ENCODE measurements around the gene SPATA13.

Gene SPATA13

DNA sequence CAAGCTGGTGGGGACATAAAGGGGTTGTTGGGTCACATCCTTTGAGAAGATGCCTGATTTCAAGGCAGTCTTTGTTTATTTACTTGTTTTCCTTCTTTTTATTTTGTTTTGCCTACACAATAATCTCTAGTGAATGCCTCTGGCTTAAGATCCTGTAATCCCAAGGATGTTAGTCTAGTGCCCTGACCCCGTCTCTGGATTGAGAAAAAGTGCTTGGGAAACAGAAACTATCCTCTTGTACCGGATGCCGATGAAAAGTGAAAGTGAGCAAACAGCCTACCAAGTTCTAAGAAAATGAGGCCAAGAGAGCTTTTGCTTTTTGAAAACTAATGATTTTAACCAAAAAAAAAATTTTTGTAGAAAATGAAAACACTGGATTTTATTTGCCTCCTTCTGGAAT is 106.8 kb downstream of the SPATA13 start:
- no peak for DNase-seq (ENCODE audit: low read depth)

DNA sequence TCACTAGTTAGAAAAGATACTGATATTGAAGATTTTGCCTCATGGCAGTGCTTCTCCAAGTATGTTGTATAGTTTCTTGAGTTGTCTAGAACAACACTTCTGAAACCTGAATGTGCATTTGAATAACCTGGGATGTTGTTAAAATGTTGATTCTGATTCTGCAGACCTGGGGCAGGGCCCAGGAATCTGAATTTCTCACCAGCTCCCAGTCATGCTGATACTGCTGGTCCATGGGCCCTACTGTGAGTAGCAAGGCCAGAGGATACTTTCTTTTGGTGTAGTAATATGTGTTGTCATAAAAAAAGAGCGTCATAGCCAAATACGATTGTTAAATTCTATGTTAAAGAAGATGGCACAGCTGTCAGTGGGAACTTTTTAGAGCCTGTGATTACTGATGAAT is 107.3 kb downstream of the SPATA13 start:
- H3K4me3 ChIP-seq (ENCODE audit: low read depth, low read length), result no peak overlapping the region
- no peak for DNase-seq (ENCODE audit: low read depth)

More for the DNA sequence above, 106.8 kb downstream of the SPATA13 start:
- H3K4me3 ChIP-seq (ENCODE audit: low read depth, low read length), result no peak overlapping the region

DNA sequence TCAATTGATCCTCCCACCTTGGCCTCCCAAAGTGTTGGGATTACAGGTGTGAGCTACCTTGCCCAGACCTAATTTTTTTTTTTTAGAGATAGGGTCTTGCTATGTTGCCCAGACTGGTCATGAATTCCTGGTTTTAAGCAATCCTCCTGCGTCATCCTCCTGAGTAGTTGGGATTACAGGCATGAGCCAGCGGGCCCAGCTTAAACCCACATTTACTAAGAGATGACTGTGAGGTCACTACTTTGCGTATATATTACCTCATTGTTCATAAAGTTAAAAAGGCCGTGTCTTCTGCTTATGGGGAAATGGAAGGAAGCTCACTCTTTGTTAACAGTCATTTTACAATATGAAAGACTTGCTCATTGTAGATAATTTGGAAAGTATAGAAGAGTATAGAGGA is 109.3 kb downstream of the SPATA13 start:
- H3K4me3 ChIP-seq (ENCODE audit: low read depth, low read length), result no peak overlapping the region
- DNase-seq (ENCODE audit: low read depth), result no peak

DNA sequence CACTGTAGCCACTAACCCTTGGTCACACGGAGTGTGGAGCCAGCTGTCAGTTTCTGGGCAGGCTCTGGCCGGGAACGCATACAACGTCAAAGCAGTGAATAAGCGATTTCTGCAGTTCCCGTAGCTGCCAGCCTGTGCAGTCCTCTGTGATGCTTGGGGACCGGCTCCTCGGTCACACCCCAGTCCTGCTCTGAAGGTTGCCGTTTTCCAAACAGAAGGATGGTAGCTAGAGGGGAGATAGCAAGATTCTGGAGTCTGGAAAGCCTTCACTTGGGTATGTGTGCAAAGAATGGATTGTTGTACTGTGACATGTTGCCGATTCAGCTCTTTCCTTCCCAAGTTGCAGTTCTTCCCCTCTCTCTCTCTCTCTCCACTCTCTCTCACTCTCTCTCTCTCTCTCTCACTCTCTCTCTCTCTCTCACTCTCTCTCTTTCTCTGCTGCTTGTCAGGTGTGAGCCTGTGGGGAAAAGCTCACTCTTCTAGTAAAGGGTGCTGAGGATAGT is 110.2 kb downstream of the SPATA13 start:
- peak overlapping the region; percentile 36 for H3K4me3 ChIP-seq (ENCODE audit: low read depth, low read length)
- no peak for DNase-seq (ENCODE audit: low read depth)

DNA sequence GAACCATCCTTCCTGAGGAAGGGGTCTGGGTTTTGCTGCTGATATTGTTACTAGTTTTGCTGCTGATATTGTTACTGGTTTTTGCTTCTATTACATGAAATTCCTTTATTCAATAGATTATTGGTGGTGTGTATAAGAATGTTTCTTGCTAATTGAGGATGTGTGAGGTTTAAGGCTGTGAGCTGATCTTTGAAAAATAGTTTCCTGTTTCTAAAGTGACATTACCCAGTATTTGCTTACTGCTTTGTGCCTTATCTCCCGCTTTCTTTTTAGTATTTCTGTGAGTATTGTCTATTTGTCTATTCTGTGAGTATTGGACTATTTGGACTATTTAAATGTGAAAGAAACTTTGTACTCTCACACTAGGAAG is 110.7 kb downstream of the SPATA13 start:
- no peak for DNase-seq (ENCODE audit: low read depth)
- peak overlapping the region; percentile 36 for H3K4me3 ChIP-seq (ENCODE audit: low read depth, low read length)

DNA sequence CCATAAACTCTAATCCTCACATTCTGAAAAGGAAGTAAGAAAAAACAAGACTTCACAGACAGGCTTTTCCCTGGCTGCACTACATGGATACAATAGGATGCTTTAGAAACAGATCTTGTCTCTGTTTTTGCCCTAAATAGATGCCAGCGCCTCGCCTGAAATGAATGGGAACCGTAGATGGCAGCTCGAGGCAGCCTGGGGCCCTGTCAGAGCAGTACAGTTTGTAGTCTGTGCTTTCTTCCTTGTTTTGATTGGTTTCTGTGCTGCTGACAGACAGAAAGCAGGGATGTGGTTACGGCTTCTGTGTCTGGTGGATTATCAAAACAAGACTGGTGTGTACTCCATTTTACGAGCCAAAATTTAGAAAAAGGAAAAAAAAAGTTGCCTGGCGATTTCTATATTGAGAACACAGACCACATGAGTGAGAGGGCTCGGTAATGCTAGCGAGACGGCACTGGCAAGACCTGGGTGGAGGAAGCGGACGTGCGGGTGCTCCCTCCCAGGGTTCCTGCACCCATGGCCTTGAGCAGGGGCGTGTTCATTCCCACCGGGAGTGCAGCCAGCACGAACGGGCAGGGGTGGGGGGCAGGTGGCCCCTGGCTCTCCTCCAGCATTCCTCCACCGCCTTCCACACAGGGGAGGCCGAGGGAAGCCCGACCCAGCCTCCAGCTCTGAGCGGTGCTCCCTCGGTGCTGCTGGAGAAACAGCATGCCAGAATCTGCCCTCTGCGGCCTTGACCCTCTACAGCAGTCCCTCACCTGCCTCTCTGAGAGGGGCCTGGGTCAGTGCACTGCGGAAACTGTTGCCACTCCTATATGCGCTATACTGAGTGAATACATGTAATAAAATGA is 111.3 kb downstream of the SPATA13 start:
- DNase-seq (ENCODE audit: low read depth), result peak; percentile 45
- H3K4me3 ChIP-seq (ENCODE audit: low read depth, low read length), result peak overlapping the region; percentile 31

DNA sequence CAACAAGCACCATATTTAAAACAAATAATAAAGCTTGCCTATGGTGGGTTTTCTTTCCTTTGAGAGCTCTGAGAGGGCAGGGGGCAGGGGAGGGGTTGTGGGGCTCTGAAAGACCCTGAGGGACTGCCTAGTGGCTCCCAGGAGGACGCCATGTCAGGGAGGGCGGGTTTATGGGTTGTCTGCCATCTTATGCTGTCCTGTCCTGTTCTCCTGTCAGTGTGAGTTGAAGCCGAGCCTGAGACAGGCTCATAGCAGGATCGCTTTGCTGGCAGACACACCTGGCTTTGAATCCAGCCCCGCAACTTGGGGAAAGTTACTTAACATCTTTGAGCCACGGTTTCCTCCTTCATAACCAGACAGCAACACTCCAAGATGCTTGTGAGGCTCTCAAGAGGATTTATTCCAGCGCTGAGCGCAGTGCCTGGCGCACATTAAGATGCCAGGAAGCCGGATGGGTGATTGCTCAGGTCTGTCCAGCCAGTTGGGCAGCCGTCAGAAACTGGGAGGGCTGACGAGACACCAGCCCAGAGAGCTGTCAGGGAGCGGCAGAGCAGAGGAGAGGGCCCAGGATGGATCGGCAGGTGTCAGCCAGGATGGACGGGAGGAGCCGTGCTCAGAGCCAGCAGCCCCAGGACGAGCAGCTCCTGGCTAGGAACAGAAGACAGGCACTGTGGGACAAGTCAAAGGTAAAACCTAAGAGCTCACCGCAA is 112.1 kb downstream of the SPATA13 start:
- H3K4me3 ChIP-seq (ENCODE audit: low read depth, low read length), result no peak overlapping the region
- DNase-seq (ENCODE audit: low read depth), result no peak

DNA sequence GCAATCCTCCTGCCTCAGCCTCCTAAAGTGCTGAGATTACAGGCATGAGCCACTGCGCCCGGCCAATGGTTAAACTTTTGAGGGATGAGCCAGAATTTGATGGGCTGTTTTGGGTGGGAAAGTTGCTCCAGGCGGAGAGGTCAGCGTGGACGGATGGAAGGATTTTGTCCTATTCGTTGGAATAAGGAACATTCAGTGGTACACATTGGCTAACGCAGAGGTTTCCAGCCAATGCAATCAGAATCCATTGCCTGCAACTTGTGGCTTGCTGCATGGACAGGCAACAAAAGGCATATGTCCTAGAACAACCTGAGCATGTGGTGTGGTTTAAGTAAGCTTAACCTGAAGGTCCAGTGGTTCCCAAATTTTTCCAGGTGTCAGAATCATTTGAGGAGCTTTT is 113.4 kb downstream of the SPATA13 start:
- no peak overlapping the region for H3K4me3 ChIP-seq (ENCODE audit: low read depth, low read length)
- DNase-seq (ENCODE audit: low read depth), result no peak

DNA sequence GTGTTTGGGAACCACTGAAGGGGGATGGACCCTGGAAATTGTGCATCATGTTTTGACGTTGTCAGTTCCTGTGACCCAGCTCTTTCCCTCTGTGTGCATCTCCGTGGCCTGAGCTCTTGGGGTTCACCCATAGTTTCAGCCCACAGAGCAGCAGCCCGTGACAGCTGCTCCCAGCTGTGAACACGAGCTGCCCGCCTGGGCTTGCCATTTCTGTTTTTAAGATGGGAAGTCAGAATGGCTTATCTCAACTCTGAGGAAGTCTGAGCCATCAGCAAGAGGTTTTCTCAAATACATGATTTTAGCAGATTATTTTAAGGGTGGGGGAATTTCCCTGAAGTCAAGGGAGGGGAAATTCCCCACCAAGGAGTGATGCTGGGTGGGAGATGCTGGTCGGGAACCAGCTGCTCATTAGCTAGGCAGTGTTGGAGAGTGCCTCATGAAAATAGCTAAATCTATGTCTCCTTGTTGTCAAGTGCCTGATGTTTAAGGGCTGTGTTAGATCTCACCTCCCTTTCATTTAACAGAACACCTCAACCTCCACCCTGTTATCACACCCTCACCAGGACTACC is 114.0 kb downstream of the SPATA13 start:
- no peak overlapping the region for H3K4me3 ChIP-seq (ENCODE audit: low read depth, low read length)
- DNase-seq (ENCODE audit: low read depth), result no peak

DNA sequence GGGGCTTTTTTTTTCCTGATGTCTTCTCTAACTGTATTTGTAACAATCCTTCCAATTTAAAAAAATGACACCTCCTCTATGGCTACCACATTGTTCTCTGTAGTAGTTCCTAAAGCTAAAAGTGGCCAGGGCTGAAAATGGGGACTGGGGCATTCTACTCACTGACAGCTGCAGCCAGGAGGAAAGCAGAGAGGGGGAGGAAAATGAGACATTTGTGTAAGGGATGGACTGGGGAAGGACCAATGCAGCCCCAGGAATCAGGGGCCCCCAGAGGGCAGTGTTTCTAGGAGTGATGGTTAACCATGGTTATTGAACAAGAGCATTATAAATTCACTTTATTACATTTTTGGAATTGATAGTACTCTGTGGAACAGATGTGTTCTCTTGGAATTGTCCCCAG is 114.5 kb downstream of the SPATA13 start:
- no peak for DNase-seq (ENCODE audit: low read depth)
- no peak overlapping the region for H3K4me3 ChIP-seq (ENCODE audit: low read depth, low read length)

DNA sequence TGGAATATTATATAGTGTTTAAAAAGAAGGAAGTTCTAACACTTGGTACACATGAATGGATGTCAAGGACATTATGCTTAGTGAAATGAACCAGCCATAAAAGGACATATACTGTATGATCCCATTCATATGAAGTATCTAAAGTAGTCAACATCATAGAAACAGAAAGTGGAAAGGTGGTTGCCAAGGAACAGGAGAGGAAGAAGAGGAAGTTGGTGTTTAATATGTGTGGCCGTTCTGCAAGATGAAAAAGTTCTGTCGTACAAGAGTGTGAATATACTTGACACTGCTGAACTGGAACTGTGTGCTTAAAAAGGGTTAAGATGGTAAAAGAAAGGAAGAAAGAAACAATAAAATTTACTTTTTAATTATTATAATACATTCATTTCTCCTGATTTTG is 115.8 kb downstream of the SPATA13 start:
- no peak for DNase-seq (ENCODE audit: low read depth)
- no peak overlapping the region for H3K4me3 ChIP-seq (ENCODE audit: low read depth, low read length)

DNA sequence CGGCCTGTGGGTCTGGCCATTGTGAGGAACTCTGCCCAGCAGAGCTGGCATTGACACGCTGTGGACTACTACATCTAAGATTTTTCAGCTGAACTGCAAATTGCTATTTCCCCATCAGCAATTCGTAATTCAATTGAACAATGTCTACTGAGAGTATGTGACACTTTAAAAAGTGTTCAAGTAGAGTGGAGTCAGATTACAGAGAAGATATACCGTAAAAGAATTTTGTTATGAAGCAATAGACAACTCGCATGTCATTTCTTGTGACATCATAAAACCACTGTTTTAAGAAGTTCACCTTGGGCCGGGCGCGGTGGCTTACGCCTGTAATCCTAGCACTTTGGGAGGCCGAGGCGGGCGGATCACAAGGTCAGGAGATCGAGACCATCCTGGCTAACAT is 116.3 kb downstream of the SPATA13 start:
- no peak overlapping the region for H3K4me3 ChIP-seq (ENCODE audit: low read depth, low read length)
- DNase-seq (ENCODE audit: low read depth), result no peak

DNA sequence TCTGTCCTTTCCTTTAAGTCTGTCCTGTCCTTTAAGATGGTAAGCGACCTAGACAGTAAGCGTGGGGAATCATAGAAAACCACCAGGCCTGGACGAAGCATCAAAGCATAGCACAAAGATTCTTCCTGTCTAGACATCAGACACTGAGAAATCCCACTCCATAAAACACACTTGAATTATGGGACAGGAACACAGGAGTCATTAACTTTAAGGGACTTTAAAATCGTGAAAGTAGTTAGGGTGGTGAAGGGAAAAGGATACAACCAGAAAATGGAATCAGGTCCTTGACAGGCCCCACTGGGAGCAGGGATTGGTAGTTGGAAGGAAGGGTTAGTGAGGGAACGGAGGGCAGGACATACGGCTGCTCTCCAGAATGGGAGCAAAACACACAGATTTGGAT is 117.2 kb downstream of the SPATA13 start:
- no peak for DNase-seq (ENCODE audit: low read depth)
- H3K4me3 ChIP-seq (ENCODE audit: low read depth, low read length), result no peak overlapping the region

DNA sequence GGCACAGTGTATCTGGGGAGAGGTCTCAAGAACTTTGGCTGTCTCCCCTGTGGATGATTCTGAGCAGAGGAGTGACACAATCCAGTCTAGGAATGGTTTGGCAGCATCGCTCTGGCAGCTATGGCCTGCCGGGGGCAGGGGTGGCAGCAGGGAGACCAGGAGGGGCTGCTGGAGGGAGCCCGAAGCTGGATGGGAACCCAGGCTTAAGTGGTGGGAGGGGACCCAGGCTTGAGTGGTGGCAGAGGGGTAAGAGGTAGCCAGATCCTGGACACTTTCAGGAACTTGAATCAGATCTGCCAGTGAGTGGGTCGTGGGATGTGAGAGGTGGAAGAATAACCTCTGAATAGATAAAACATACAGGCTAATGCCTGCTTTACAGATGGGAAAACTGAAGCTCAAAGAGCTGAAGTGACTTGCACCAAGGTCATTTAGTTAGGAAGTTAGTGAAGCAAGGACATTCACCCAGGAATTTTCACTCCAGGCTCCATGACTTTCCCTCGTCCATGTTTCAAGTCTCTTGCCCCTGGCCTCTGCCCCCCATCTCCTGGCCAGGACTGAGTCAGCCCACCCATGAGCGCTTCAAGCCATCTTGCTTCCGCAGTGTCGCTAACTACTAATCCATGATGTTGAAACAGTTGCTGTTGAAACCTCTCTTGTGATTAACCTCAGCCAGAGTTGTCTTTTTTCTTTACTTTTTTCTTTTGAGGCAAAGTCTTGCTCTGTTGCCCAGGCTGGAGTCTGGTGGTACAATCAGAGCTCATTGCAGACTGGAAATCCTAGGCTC is 119.0 kb downstream of the SPATA13 start:
- DNase-seq (ENCODE audit: low read depth), result no peak

DNA sequence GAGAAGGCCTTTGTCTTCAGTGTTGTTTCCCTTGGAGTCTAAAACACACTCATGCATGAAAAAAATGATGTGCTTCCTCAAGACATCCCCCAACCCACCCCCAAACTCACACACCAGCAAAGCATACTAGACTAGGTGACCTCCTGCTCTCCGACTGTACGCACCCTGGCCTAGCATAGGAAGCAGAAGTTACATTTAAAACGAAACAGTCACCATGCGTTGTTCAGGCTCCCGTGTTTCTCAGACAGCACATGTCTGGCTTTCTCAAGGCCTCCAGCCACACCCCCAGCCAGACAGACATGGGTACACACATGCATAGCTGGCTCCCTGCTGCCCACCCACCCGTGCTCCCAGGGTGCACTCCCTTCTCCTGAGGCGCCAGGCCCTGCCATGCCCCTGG is 120.2 kb downstream of the SPATA13 start:
- no peak overlapping the region for H3K4me3 ChIP-seq (ENCODE audit: low read depth, low read length)
- no peak for DNase-seq (ENCODE audit: low read depth)

More for the DNA sequence above, 119.0 kb downstream of the SPATA13 start:
- H3K4me3 ChIP-seq (ENCODE audit: low read depth, low read length), result no peak overlapping the region

DNA sequence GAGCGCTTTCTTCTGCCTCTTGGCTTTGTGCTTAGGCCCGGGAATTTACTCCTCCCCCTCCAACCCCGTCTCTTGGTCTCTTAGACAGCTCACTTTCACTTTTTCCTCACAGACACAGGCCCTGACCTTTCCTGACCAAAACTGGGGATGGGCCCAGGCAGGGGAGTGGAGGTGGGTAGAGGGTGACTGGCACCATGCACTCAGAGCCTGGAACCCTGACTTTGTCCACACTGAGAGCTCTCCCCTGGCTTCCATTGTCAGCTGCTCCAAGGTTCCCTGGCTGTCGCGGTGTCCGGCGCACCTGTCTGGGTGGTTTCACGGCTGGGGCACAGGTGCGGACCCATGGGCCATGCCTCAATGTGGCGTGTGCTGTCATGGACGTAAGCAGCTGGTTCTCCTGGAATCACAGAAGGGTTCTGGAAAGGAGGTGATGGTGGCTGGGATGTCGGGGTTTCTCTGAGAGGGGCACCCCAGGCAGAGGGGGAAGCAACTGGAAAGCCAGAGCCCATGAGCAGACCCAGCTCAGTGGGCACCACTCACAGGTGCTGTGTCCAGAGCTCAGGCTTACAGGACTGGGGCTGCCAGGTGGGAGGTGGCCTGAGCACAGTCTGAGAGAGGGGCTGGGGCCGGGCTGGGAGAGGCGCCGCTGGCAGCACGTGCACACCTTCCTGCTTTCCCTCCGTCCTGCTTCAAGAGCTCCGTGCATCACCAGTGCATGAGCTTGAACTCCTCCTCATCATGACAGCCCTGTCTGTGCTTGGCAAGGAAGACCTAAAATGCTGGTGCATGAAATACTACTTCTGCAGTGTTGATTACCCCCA is 120.9 kb downstream of the SPATA13 start:
- no peak overlapping the region for H3K4me3 ChIP-seq (ENCODE audit: low read depth, low read length)
- DNase-seq (ENCODE audit: low read depth), result no peak

DNA sequence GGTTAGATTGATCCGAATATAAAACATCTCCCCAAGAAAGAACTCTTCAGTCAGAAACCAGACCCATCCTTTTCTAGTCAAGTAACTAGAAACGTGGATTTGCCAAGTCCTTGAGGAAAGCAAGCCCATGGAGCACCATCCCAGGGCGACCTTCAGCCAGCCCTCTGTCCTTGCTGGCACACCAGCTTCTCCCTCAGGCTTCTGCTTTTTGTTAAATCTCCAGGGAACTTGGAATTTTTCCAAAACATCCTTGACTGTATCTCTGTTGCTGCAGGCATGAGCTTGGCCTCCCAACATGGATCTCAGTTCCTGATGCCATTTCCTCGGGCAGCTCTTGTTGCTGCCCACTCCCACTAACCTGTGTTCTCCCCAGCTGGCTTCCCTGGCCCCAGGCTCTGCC is 121.7 kb downstream of the SPATA13 start:
- H3K4me3 ChIP-seq (ENCODE audit: low read depth, low read length), result no peak overlapping the region
- no peak for DNase-seq (ENCODE audit: low read depth)

DNA sequence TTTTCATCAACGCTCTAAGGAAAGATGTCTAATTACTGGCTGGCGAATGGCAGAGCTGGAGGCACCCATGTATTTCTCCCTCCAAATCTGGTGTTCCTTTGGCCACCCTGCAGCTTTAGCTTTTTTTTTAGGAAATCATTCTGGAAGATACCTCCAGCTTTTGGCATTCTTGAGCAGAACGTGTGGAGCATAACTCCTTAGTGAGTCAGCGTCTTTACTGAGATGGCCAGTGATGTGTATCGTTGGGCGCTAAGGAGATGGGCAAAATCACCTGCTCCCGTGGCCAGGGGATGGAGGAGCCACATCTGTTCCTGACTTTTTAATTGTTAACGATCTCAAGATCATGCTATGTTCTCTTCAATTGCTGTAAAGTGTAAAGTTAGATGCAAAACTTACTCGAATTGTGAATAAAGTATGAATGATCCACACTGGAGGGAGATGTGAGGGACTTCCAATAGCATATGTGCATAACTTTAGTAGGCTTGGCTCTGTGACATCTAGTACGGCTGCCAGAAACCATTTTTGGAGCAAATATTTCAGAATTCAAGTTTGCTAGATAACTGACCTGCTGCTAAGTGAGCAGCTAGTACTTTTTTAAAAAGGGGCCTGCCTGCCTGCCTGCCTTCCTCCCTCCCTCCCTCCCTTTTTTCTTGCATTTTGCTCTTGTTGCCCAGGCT is 124.5 kb downstream of the SPATA13 start:
- no peak for DNase-seq (ENCODE audit: low read depth)
- H3K4me3 ChIP-seq (ENCODE audit: low read depth, low read length), result no peak overlapping the region

All from skeletal muscle cell (primary cell).